ENCODE measurements around the gene CRB2. TPM values are rescaled to one million over a fixed set of nuclear protein-coding genes. Genes with fewer than 3 reads are reported as not detected.
"Not testable (repeated sequence)": the region's sequence is repeated elsewhere in the genome, so short reads cannot be mapped to it uniquely, and the experiment has no call there.

The CRB2 gene
- total RNA-seq, 1 donor from 2014 or later = 1.2 TPM

GRCh38 chr9:123397975-123398374 lies 42.0 kb downstream of the CRB2 start:
- ChIA-PET CTCF (no interaction called here), POLR2A (no interaction called here)
- no peak for ATAC-seq (ENCODE audit: low read depth)
- DNase-seq = no peak
- Mint-ChIP-seq H3K9me3 (peaks cover under 1% of the 10 kb centered on the region), H3K4me1 (no peaks in the 10 kb centered on the region), H3K27ac (no peak overlapping the region), H3K36me3 (ENCODE audit: low read depth) (peaks cover 8% of the 10 kb centered on the region), H3K27me3 (no peaks in the 10 kb centered on the region), H3K4me3 (no peak overlapping the region)
- no peak for TF ChIP-seq CTCF (IDR thresholded peaks at IDR 0.05)
- intact Hi-C loops (cut with micrococcal nuclease) = no loop called here

GRCh38 chr9:123398938-123399337 lies 42.9 kb downstream of the CRB2 start:
- ChIA-PET POLR2A (interaction anchor here (0.6 kb wide), 1 partner anchor 11 kb away, joined by 3 read pairs; no protein-coding TSS in a partner anchor), CTCF (interaction anchor here (1.5 kb wide), 1 partner anchor 642 kb away, joined by 3 read pairs; no protein-coding TSS in a partner anchor)
- H3K27ac Mint-ChIP-seq; H3K4me1 Mint-ChIP-seq; H3K36me3 Mint-ChIP-seq (ENCODE audit: low read depth); DNase-seq; ATAC-seq (ENCODE audit: low read depth); H3K9me3 Mint-ChIP-seq; H3K27me3 Mint-ChIP-seq; H3K4me3 Mint-ChIP-seq; intact Hi-C loops (cut with micrococcal nuclease): not testable (repeated sequence)

GRCh38 chr9:123399803-123400378 lies 43.9 kb downstream of the CRB2 start:
- ChIA-PET POLR2A (no interaction called here), CTCF (interaction anchor here (1.5 kb wide), 1 partner anchor 641 kb away, joined by 3 read pairs; no protein-coding TSS in a partner anchor)
- DNase-seq (no peak), ATAC-seq (ENCODE audit: low read depth) (no peak)
- Mint-ChIP-seq H3K36me3 (ENCODE audit: low read depth) (peaks cover 8% of the 10 kb centered on the region), H3K4me3 (no peak overlapping the region), H3K9me3 (no peaks in the 10 kb centered on the region), H3K27me3 (no peaks in the 10 kb centered on the region), H3K4me1 (no peaks in the 10 kb centered on the region), H3K27ac (no peak overlapping the region)
- intact Hi-C loops (cut with micrococcal nuclease) = no loop called here
- TF ChIP-seq CTCF (IDR thresholded peaks at IDR 0.05) = no peak

GRCh38 chr9:123400926-123401503 lies 45.0 kb downstream of the CRB2 start:
- no peak for TF ChIP-seq CTCF (IDR thresholded peaks at IDR 0.05)
- ChIA-PET CTCF (no interaction called here), POLR2A (no interaction called here)
- Mint-ChIP-seq H3K27me3 (no peaks in the 10 kb centered on the region), H3K27ac (no peak overlapping the region), H3K36me3 (ENCODE audit: low read depth) (peaks cover 8% of the 10 kb centered on the region), H3K9me3 (no peaks in the 10 kb centered on the region), H3K4me3 (no peak overlapping the region), H3K4me1 (no peaks in the 10 kb centered on the region)
- intact Hi-C loops (cut with micrococcal nuclease) = no loop called here
- DNase-seq (no peak), ATAC-seq (ENCODE audit: low read depth) (no peak)

- no peak for TF ChIP-seq CTCF (IDR thresholded peaks at IDR 0.05)
- Mint-ChIP-seq H3K4me1 (no peaks in the 10 kb centered on the region), H3K27me3 (no peaks in the 10 kb centered on the region), H3K4me3 (no peak overlapping the region), H3K36me3 (ENCODE audit: low read depth) (peaks cover 8% of the 10 kb centered on the region), H3K9me3 (no peaks in the 10 kb centered on the region), H3K27ac (no peak overlapping the region)
- no peak for DNase-seq
- no peak for ATAC-seq (ENCODE audit: low read depth)
- ChIA-PET CTCF (interaction anchor here (1.3 kb wide), 1 partner anchor 639 kb away, joined by 6 read pairs; no protein-coding TSS in a partner anchor), POLR2A (no interaction called here)
- intact Hi-C loops (cut with micrococcal nuclease) = loop anchor here (2.0 kb wide), 1 partner anchor 1135 kb away; no protein-coding TSS in a partner anchor
Observed at GRCh38 chr9:123401879-123402513, 46.0 kb downstream of the CRB2 start.

Measured in activated B cell treated with CpG ODN at 0.5 μM for 24 hours (primary cell).